PC-9 (cell line): Measurements from ENCODE around the gene RNF38. TPM values are rescaled to one million over a fixed set of nuclear protein-coding genes. Genes with fewer than 3 reads are reported as not detected.
A peak's percentile ranks its signal among the peaks of the same experiment; 100 is the strongest.

ENCODE experiments used
- BruUV-seq: library from RNA; stranded (reverse); fragments of 400-500 nt; replicated peaks from 2 replicates; lab custom pipeline; 2021; lab: Mats Ljungman, UMichigan
- CTCF ChIA-PET: fragments of 300-600 bp; sonication (Branson Sonifier 250); formaldehyde crosslinking; loops from one replicate; lab custom pipeline; 2022; ENCODE audit warnings: antibody characterized with exemption; lab: Charles Lee
- POLR2A ChIA-PET: fragments of 300-600 bp; sonication (Branson Sonifier 250); formaldehyde crosslinking; loops from one replicate; lab custom pipeline; 2022; ENCODE audit warnings: antibody characterized with exemption; ENCODE audit not compliant: unreplicated experiment; lab: Charles Lee
- DNase-seq, 2 experiments: peaks; one replicate each; pipeline versions ENCODE4 v3.0.0 to v3.0.0-alpha.2; 2015 to 2022; ENCODE audit warnings: mixed read lengths in 1 of 2
- H2AFZ ChIP-seq: fragments of 200-600 bp; sonication (generic); 2 replicates; pipeline ENCODE4 v1.8.1; 2017; ENCODE audit warnings: antibody characterized with exemption
- H3F3A ChIP-seq: fragments of 200-600 bp; sonication (generic); 2 replicates; pipeline ENCODE4 v1.8.1; 2017; ENCODE audit warnings: antibody characterized with exemption, mild to moderate bottlenecking, low read depth; ENCODE audit not compliant: insufficient read depth
- H3K27ac ChIP-seq: fragments of 200-600 bp; sonication (generic); 2 replicates; pipeline ENCODE4 v1.6.1; 2016; ENCODE audit warnings: mixed run types
- H3K27me3 ChIP-seq: fragments of 200-600 bp; sonication (generic); 2 replicates; pipeline ENCODE4 v1.6.1; 2016; ENCODE audit warnings: low read depth, mixed run types; ENCODE audit not compliant: insufficient read depth
- H3K36me3 ChIP-seq: fragments of 200-600 bp; sonication (generic); 2 replicates; pipeline ENCODE4 v1.6.1; 2016; ENCODE audit warnings: low read depth, mixed run types
- H3K4me1 ChIP-seq: fragments of 200-600 bp; sonication (generic); replicated peaks from 2 replicates; pipeline ENCODE4 v1.6.1; 2016; ENCODE audit warnings: mixed run types; ENCODE audit not compliant: insufficient read depth
- H3K4me2 ChIP-seq: fragments of 200-600 bp; sonication (generic); 2 replicates; pipeline ENCODE4 v1.6.1; 2017; ENCODE audit warnings: mixed run types
- H3K4me3 ChIP-seq: fragments of 200-600 bp; sonication (generic); 2 replicates; pipeline ENCODE4 v1.6.1; 2016; ENCODE audit warnings: mixed run types
- H3K79me2 ChIP-seq: fragments of 200-600 bp; sonication (generic); 2 replicates; pipeline ENCODE4 v1.6.1; 2017; ENCODE audit warnings: low read depth, mixed run types
- H3K9me2 ChIP-seq: fragments of 200-600 bp; sonication (generic); 2 replicates; pipeline ENCODE4 v1.8.1; 2017; ENCODE audit warnings: mild to moderate bottlenecking; ENCODE audit not compliant: insufficient read depth
- H3K9me3 ChIP-seq: fragments of 200-600 bp; sonication (generic); 2 replicates; pipeline ENCODE4 v1.8.1; 2016; ENCODE audit warnings: low read depth; ENCODE audit not compliant: insufficient read depth
- H4K20me1 ChIP-seq: fragments of 200-600 bp; sonication (generic); 2 replicates; pipeline ENCODE4 v1.8.1; 2017; ENCODE audit not compliant: insufficient read depth
- CTCF ChIP-seq: fragments of 200-600 bp; sonication (generic); conservative IDR thresholded peaks from 2 replicates; pipeline ENCODE4 v1.6.1; 2017; ENCODE audit warnings: mixed run types, antibody characterized with exemption, mild to moderate bottlenecking, moderate library complexity
- EZH2 ChIP-seq: fragments of 200-600 bp; sonication (generic); IDR thresholded peaks from 2 replicates; pipeline ENCODE4 v1.8.0; 2017; ENCODE audit warnings: antibody characterized with exemption, low read depth
- intact Hi-C: fragments of 100-400 bp; cut with micrococcal nuclease; formaldehyde crosslinking; loops from one replicate; pipeline ENCODE4 v1.10.0; 2022; ENCODE audit not compliant: unreplicated experiment
- total RNA-seq: library from RNA; stranded (reverse); gene quantifications from 2 replicates; pipeline ENCODE4 v1.2.3, GENCODE V29; 2021

The RNF38 gene
- total RNA-seq, 1 experiment from 2014 or later: 17.5 TPM

- peak; percentile 70 to 84 for DNase-seq
- BruUV-seq: no TSS peak
- TF ChIP-seq EZH2 (no peak), CTCF (no peak)
- ChIA-PET CTCF (interaction anchor here (0.5 kb wide), 1 partner anchor 22 kb away, joined by 6 read pairs; no protein-coding TSS in a partner anchor), POLR2A (interaction anchor here (0.5 to 0.7 kb wide), 3 partner anchors 85 to 885 kb away, joined by 3 to 25 read pairs (median 3); partner anchors contain the start of gene HRCT1)
- peaks cover 45% of the 10 kb centered on the region for H3K79me2 ChIP-seq
- H3K9me3 ChIP-seq: no peaks in the 10 kb centered on the region
- H3K27me3 ChIP-seq: no peaks in the 10 kb centered on the region
- peak overlapping the region; percentile 92 for H3K4me2 ChIP-seq
- H3K9me2 ChIP-seq: no peaks in the 10 kb centered on the region
- H3K27ac ChIP-seq: peak overlapping the region; percentile 84
- peak overlapping the region; percentile 90 for H2AFZ ChIP-seq
- H3F3A ChIP-seq: peaks cover 11% of the 10 kb centered on the region
- peaks cover 29% of the 10 kb centered on the region for H3K4me1 ChIP-seq
- peak overlapping the region; percentile 73 for H3K4me3 ChIP-seq
- H3K36me3 ChIP-seq: no peaks in the 10 kb centered on the region
- intact Hi-C loops: loop anchor here (5.0 kb wide), 1 partner anchor 172 kb away; the partner anchor contains the start of gene MELK
- H4K20me1 ChIP-seq: no peaks in the 10 kb centered on the region; the same call in 1 of the 2 replicates
Measured at GRCh38 chr9:36400332-36401163, 479 bp upstream of the RNF38 start.

- peaks cover 29% of the 10 kb centered on the region for H3K4me1 ChIP-seq
- ChIA-PET POLR2A (no interaction called here), CTCF (no interaction called here)
- intact Hi-C loops: no loop called here
- BruUV-seq: no TSS peak
- no peaks in the 10 kb centered on the region; the same call in 1 of the 2 replicates for H4K20me1 ChIP-seq
- no peak for DNase-seq
- no peaks in the 10 kb centered on the region for H3K36me3 ChIP-seq
- no peaks in the 10 kb centered on the region for H3K27me3 ChIP-seq
- no peak overlapping the region for H2AFZ ChIP-seq
- H3K27ac ChIP-seq: peak overlapping the region; percentile 41
- peak overlapping the region; percentile 73 for H3K4me3 ChIP-seq
- peaks cover 63% of the 10 kb centered on the region for H3K79me2 ChIP-seq
- no peaks in the 10 kb centered on the region for H3K9me3 ChIP-seq
- TF ChIP-seq EZH2 (no peak), CTCF (no peak)
- H3K4me2 ChIP-seq: peak overlapping the region; percentile 92
- H3K9me2 ChIP-seq: no peaks in the 10 kb centered on the region
- H3F3A ChIP-seq: peaks cover 11% of the 10 kb centered on the region
Measured at GRCh38 chr9:36398745-36399144, 1.3 kb downstream of the RNF38 start.

- no peak overlapping the region; the same call in 1 of the 2 replicates for H3K27ac ChIP-seq
- H3K4me2 ChIP-seq: peak overlapping the region; percentile 92; the same call in 1 of the 2 replicates
- no peak overlapping the region for H2AFZ ChIP-seq
- intact Hi-C loops: no loop called here
- peaks cover 29% of the 10 kb centered on the region for H3K4me1 ChIP-seq
- BruUV-seq: no TSS peak
- H3K9me3 ChIP-seq: no peaks in the 10 kb centered on the region
- ChIA-PET POLR2A (no interaction called here), CTCF (interaction anchor here (0.6 to 0.9 kb wide), 2 partner anchors 12 to 267 kb away, joined by 3 to 7 read pairs; no protein-coding TSS in a partner anchor)
- TF ChIP-seq CTCF (no peak), EZH2 (no peak)
- no peaks in the 10 kb centered on the region; the same call in 1 of the 2 replicates for H4K20me1 ChIP-seq
- no peak overlapping the region for H3K4me3 ChIP-seq
- no peaks in the 10 kb centered on the region for H3K36me3 ChIP-seq
- H3K27me3 ChIP-seq: no peaks in the 10 kb centered on the region
- no peaks in the 10 kb centered on the region for H3K9me2 ChIP-seq
- H3F3A ChIP-seq: peaks cover 11% of the 10 kb centered on the region
- no peak for DNase-seq
- H3K79me2 ChIP-seq: peaks cover 77% of the 10 kb centered on the region
Measured at GRCh38 chr9:36396985-36397384, 3.1 kb downstream of the RNF38 start.
